Kidney (tissue), 14 donors: ENCODE measurements around the gene RIMS1. TPM values are rescaled to one million over a fixed set of nuclear protein-coding genes. Genes with fewer than 3 reads are reported as not detected.

ENCODE experiments used
- DNase-seq, 5 donors: peaks; one replicate each; pipeline ENCODE4 v3.0.0-alpha.2; 2013 to 2020
- FAIRE-seq: peaks from 2 replicates; lab custom pipeline; 2012; peaks lifted over from hg19 to GRCh38; lab: Jason Lieb, UNC
- H3K27ac ChIP-seq, 2 donors: one replicate each; pipeline ENCODE4 v1.7.0; 2013; ENCODE audit warnings: low read depth in 2 of 2, low read length in 2 of 2, inconsistent platforms in 1 of 2
- H3K27me3 ChIP-seq: one replicate; pipeline ENCODE4 v1.7.1; 2013; ENCODE audit warnings: low read length, inconsistent platforms; ENCODE audit not compliant: control insufficient read depth, insufficient read depth
- H3K36me3 ChIP-seq, 3 donors: one replicate each; pipeline versions ENCODE4 v1.7.0 to v1.7.1; 2013; ENCODE audit warnings: low read length in 3 of 3, control low read depth in 1 of 3, inconsistent platforms in 1 of 3; ENCODE audit not compliant: insufficient read depth in 3 of 3, control insufficient read depth in 2 of 3
- H3K4me1 ChIP-seq, 3 donors: one replicate each; pipeline versions ENCODE4 v1.7.0 to v1.7.1; 2013; ENCODE audit warnings: low read length in 3 of 3, inconsistent platforms in 1 of 3, low read depth in 1 of 3; ENCODE audit not compliant: control insufficient read depth in 2 of 3, insufficient read depth in 2 of 3
- H3K4me3 ChIP-seq, 3 donors: one replicate each; pipeline versions ENCODE4 v1.7.0 to v1.8.1; 2013; ENCODE audit warnings: low read length in 3 of 3, control low read depth in 1 of 3, inconsistent platforms in 1 of 3
- H3K9ac ChIP-seq, 3 donors: one replicate each; pipeline versions ENCODE4 v1.7.0 to v1.7.1; 2013; ENCODE audit warnings: low read length in 3 of 3, control low read depth in 1 of 3, inconsistent platforms in 1 of 3
- H3K9me3 ChIP-seq, 3 donors: one replicate each; pipeline versions ENCODE4 v1.7.0 to v1.7.1; 2013; ENCODE audit warnings: low read length in 3 of 3, control low read depth in 1 of 3, inconsistent platforms in 1 of 3; ENCODE audit not compliant: control insufficient read depth in 2 of 3, insufficient read depth in 1 of 3
- CTCF ChIP-seq: IDR thresholded peaks from 3 replicates; pipeline ENCODE4 v1.5.1; 2012; ENCODE audit warnings: mild to moderate bottlenecking, moderate library complexity, borderline replicate concordance; ENCODE audit not compliant: insufficient read depth; ENCODE audit errors: extremely low read depth
- intact Hi-C: fragments of 100-400 bp; cut with DNase I; formaldehyde crosslinking; loops from one replicate; pipeline ENCODE4 v1.11.1; 2022
- polyA plus RNA-seq: library from polyadenylated mRNA; stranded (reverse); fragments of 350-450 nt; fragmentation: Illumina TruSeq; extraction: RNeasy Lipid Tissue Mini Kit (QIAGEN cat#74804); gene quantifications from one replicate; pipeline ENCODE4 v1.2.3, GENCODE V29; 2014; ENCODE audit warnings: low read depth, low replicate concordance; ENCODE audit not compliant: insufficient read depth
- total RNA-seq: library from RNA; stranded (reverse); fragmentation: NEBNext Ultra II Directional; extraction: Animal tissue kit (Norgen Biotek cat#: 25700); gene quantifications from one replicate; pipeline ENCODE4 v1.2.1, GENCODE V29; 2021
- donor health status: control.
- donor health status: control.
- donor health status: control.
- donor health status: control.
- donor health status: control.
- donor health status: DM: yes; HTN: yes; CAD: no.
- donor health status: Normal renal cell carcinoma (clear cell type).

Gene RIMS1
- total and polyA plus RNA-seq, 2 donors from 2014 or later = 4.5 TPM; not detected in 1

GRCh38 chr6:72419966-72420365 is 533.6 kb downstream of the RIMS1 start:
- DNase-seq = no peak
- Histone ChIP-seq H3K27ac (no peak overlapping the region), H3K4me3 (no peak overlapping the region), H3K9me3 (no peaks in the 10 kb centered on the region), H3K9ac (no peak overlapping the region), H3K36me3 (no peaks in the 10 kb centered on the region), H3K4me1 (no peaks in the 10 kb centered on the region), H3K27me3 (no peaks in the 10 kb centered on the region)
- TF ChIP-seq CTCF = no peak
- intact Hi-C loops = loop anchor here (10.0 kb wide), 1 partner anchor 765 kb away; no protein-coding TSS in a partner anchor
- no peak for FAIRE-seq

- intact Hi-C loops = no loop called here
- H3K36me3 ChIP-seq = no peaks in the 10 kb centered on the region
Observed at GRCh38 chr6:72420409-72420808, 534.1 kb downstream of the RIMS1 start.

GRCh38 chr6:72421387-72421786 is 535.0 kb downstream of the RIMS1 start:
- intact Hi-C loops = no loop called here
- FAIRE-seq = no peak
- no peak for DNase-seq

More at GRCh38 chr6:72420409-72420808, 534.1 kb downstream of the RIMS1 start:
- Histone ChIP-seq H3K4me1 (no peaks in the 10 kb centered on the region), H3K27ac (no peak overlapping the region), H3K27me3 (no peaks in the 10 kb centered on the region), H3K4me3 (no peak overlapping the region), H3K9me3 (no peaks in the 10 kb centered on the region), H3K9ac (no peak overlapping the region)
- FAIRE-seq (no peak), DNase-seq (no peak)
- no peak for TF ChIP-seq CTCF

More at GRCh38 chr6:72421387-72421786, 535.0 kb downstream of the RIMS1 start:
- no peak overlapping the region for H3K4me3 ChIP-seq
- H3K27ac ChIP-seq = no peak overlapping the region
- H3K36me3 ChIP-seq = no peaks in the 10 kb centered on the region
- H3K9ac ChIP-seq = no peak overlapping the region
- H3K27me3 ChIP-seq = no peaks in the 10 kb centered on the region
- H3K4me1 ChIP-seq = no peaks in the 10 kb centered on the region
- no peak for TF ChIP-seq CTCF
- H3K9me3 ChIP-seq = no peaks in the 10 kb centered on the region
